Right lobe of liver (tissue), 4 donors: ENCODE data around the gene CGB3.

ENCODE experiments used
- POLR2A ChIP-seq: fragments of 450-650 bp; IDR thresholded peaks from one replicate; pipeline ENCODE4 v1.6.1; 2017; ENCODE audit warnings: antibody characterized with exemption, mild to moderate bottlenecking
- TF ChIP-seq, protein P1 (sequence below), 4 donors: fragments of 200-600 bp in 3 of 4; fragments of 450-650 bp in 1 of 4; IDR thresholded peaks; one replicate each; pipeline versions ENCODE4 v1.5.1 to v1.8.0; 2016 to 2022; ENCODE audit warnings: antibody characterized with exemption in 4 of 4, mild to moderate bottlenecking in 2 of 4
- donor health status: DM: no; HTN: no; CAD: no.
- donor health status: DM: no; HTN: no; CAD: no.
- donor health status: DM: no; HTN: yes; CAD: no.

DNA sequence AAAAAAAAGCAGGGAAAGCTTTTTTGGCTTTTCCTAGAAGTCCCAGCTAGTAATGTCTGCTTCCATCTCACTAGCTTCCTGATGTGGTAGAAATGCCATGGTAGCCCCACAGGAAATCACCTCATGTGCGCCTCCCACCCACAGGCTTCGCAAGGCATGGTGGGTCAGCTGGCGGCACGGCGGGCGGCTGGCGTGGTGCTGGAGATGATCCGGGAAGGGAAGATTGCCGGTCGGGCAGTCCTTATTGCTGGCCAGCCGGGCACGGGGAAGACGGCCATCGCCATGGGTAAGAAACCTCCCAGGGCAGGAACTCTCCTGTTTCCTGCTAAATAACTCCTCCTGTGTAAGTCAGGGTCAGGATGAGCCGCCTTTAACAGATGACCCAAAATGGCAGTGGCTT lies 20.0 kb downstream of the CGB3 start:
- no peak for TF ChIP-seq POLR2A
- TF ChIP-seq, protein P1, sequence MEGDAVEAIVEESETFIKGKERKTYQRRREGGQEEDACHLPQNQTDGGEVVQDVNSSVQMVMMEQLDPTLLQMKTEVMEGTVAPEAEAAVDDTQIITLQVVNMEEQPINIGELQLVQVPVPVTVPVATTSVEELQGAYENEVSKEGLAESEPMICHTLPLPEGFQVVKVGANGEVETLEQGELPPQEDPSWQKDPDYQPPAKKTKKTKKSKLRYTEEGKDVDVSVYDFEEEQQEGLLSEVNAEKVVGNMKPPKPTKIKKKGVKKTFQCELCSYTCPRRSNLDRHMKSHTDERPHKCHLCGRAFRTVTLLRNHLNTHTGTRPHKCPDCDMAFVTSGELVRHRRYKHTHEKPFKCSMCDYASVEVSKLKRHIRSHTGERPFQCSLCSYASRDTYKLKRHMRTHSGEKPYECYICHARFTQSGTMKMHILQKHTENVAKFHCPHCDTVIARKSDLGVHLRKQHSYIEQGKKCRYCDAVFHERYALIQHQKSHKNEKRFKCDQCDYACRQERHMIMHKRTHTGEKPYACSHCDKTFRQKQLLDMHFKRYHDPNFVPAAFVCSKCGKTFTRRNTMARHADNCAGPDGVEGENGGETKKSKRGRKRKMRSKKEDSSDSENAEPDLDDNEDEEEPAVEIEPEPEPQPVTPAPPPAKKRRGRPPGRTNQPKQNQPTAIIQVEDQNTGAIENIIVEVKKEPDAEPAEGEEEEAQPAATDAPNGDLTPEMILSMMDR (IDR thresholded peaks at IDR 0.05) = no peak
